H1 (cell line): ENCODE data around the gene PJVK. TPM values are rescaled to one million over a fixed set of nuclear protein-coding genes. Genes with fewer than 3 reads are reported as not detected.

ENCODE experiments used
- CBX5 ChIP-seq: fragments of 300-800, 300-1000 bp; sonication (generic); IDR thresholded peaks from 2 replicates; pipeline ENCODE4 v1.7.1; 2016; ENCODE audit warnings: antibody characterized with exemption, low read length, low read depth
- NANOG ChIP-seq: IDR thresholded peaks from 2 replicates; pipeline ENCODE4 v1.6.1; 2011; ENCODE audit warnings: low read length, low read depth, mild to moderate bottlenecking, inconsistent platforms; ENCODE audit not compliant: insufficient read depth, poor library complexity, severe bottlenecking
- SIN3A ChIP-seq, 2 experiments: IDR thresholded peaks in 1 of 2; conservative IDR thresholded peaks in 1 of 2; 2 replicates each; pipeline ENCODE4 v1.6.1; 2011 to 2012; ENCODE audit warnings: low read length in 2 of 2, improper control_type of control experiment in 1 of 2, low read depth in 1 of 2, mild to moderate bottlenecking in 1 of 2
- polyA plus RNA-seq, 7 experiments: library from polyadenylated mRNA; depleted of rRNA in 3 of 7; stranded (reverse) in 5 of 7; unstranded in 2 of 7; fragments of >200 nt in 5 of 7; fragments of 200-250 nt in 2 of 7; gene quantifications; 1 replicate in 5 of 7; 2 replicates in 1 of 7; 4 replicates in 1 of 7; pipeline versions ENCODE4 v1.2.1 to v1.2.3, GENCODE V29; 2011 to 2013; ENCODE audit warnings: missing spikeins in 2 of 7, mixed read lengths in 2 of 7
- total RNA-seq: library from RNA; stranded (reverse); fragmentation: NEBNext Ultra II Directional; extraction: Animal tissue kit (Norgen Biotek cat#: 25700); gene quantifications from 2 replicates; pipeline ENCODE4 v1.2.1, GENCODE V29; 2021
- TF ChIP-seq, protein P1 (sequence below): fragments of 300-600 bp; sonication (generic); IDR thresholded peaks from 2 replicates; pipeline ENCODE4 v1.7.1; 2012; ENCODE audit warnings: low read length, moderate library complexity, mild to moderate bottlenecking, inconsistent platforms; ENCODE audit not compliant: insufficient replicate concordance

PJVK gene
- total and polyA plus RNA-seq, 2 of the 8 experiments (the other 6 are each of a cell fraction or from before 2014, with no cell fraction given), result 2.4 to 2.8 TPM

DNA sequence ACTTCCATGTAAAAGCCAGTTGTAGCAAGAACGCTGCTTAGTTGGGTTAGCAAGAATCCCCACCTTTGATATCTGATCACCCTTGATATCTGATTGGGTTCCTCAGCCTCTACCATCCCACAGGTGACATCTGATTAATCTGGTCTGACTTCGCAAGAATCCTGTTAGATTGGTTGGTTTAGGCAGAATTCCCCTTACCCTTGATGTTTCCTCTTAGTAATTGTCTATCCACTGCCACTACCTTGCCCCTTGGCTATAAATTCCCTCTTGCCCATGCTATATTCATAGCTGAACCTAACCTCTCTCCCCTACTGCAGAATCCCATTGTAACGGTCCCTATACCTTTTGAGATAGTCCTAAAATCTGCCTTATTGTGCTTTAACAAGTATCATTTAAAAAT is 33.3 kb upstream of the PJVK start (continued):
- TF ChIP-seq, protein P1, sequence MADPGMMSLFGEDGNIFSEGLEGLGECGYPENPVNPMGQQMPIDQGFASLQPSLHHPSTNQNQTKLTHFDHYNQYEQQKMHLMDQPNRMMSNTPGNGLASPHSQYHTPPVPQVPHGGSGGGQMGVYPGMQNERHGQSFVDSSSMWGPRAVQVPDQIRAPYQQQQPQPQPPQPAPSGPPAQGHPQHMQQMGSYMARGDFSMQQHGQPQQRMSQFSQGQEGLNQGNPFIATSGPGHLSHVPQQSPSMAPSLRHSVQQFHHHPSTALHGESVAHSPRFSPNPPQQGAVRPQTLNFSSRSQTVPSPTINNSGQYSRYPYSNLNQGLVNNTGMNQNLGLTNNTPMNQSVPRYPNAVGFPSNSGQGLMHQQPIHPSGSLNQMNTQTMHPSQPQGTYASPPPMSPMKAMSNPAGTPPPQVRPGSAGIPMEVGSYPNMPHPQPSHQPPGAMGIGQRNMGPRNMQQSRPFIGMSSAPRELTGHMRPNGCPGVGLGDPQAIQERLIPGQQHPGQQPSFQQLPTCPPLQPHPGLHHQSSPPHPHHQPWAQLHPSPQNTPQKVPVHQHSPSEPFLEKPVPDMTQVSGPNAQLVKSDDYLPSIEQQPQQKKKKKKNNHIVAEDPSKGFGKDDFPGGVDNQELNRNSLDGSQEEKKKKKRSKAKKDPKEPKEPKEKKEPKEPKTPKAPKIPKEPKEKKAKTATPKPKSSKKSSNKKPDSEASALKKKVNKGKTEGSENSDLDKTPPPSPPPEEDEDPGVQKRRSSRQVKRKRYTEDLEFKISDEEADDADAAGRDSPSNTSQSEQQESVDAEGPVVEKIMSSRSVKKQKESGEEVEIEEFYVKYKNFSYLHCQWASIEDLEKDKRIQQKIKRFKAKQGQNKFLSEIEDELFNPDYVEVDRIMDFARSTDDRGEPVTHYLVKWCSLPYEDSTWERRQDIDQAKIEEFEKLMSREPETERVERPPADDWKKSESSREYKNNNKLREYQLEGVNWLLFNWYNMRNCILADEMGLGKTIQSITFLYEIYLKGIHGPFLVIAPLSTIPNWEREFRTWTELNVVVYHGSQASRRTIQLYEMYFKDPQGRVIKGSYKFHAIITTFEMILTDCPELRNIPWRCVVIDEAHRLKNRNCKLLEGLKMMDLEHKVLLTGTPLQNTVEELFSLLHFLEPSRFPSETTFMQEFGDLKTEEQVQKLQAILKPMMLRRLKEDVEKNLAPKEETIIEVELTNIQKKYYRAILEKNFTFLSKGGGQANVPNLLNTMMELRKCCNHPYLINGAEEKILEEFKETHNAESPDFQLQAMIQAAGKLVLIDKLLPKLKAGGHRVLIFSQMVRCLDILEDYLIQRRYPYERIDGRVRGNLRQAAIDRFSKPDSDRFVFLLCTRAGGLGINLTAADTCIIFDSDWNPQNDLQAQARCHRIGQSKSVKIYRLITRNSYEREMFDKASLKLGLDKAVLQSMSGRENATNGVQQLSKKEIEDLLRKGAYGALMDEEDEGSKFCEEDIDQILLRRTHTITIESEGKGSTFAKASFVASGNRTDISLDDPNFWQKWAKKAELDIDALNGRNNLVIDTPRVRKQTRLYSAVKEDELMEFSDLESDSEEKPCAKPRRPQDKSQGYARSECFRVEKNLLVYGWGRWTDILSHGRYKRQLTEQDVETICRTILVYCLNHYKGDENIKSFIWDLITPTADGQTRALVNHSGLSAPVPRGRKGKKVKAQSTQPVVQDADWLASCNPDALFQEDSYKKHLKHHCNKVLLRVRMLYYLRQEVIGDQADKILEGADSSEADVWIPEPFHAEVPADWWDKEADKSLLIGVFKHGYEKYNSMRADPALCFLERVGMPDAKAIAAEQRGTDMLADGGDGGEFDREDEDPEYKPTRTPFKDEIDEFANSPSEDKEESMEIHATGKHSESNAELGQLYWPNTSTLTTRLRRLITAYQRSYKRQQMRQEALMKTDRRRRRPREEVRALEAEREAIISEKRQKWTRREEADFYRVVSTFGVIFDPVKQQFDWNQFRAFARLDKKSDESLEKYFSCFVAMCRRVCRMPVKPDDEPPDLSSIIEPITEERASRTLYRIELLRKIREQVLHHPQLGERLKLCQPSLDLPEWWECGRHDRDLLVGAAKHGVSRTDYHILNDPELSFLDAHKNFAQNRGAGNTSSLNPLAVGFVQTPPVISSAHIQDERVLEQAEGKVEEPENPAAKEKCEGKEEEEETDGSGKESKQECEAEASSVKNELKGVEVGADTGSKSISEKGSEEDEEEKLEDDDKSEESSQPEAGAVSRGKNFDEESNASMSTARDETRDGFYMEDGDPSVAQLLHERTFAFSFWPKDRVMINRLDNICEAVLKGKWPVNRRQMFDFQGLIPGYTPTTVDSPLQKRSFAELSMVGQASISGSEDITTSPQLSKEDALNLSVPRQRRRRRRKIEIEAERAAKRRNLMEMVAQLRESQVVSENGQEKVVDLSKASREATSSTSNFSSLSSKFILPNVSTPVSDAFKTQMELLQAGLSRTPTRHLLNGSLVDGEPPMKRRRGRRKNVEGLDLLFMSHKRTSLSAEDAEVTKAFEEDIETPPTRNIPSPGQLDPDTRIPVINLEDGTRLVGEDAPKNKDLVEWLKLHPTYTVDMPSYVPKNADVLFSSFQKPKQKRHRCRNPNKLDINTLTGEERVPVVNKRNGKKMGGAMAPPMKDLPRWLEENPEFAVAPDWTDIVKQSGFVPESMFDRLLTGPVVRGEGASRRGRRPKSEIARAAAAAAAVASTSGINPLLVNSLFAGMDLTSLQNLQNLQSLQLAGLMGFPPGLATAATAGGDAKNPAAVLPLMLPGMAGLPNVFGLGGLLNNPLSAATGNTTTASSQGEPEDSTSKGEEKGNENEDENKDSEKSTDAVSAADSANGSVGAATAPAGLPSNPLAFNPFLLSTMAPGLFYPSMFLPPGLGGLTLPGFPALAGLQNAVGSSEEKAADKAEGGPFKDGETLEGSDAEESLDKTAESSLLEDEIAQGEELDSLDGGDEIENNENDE, result no peak
- TF ChIP-seq NANOG (no peak), SIN3A (conservative IDR thresholded peaks at IDR 0.05 in 1 of 2, IDR thresholded peaks at IDR 0.05 in 1 of 2; ENCODE audit: low read depth in 1 of 2, low read length in 2 of 2) (no peak), CBX5 (no peak)
